GM21529 (cell line): ENCODE results near the gene RBP7.
A peak's percentile ranks its signal among the peaks of the same experiment; 100 is the strongest.
"Not testable (repeated sequence)": the region's sequence is repeated elsewhere in the genome, so short reads cannot be mapped to it uniquely, and the experiment has no call there.

Experiments
- ATAC-seq: cut with Tn5 transposase; IDR thresholded peaks from one replicate; pipeline ENCODE4 v1.9.1; 2021; ENCODE audit not compliant: unreplicated experiment

RBP7 gene

DNA sequence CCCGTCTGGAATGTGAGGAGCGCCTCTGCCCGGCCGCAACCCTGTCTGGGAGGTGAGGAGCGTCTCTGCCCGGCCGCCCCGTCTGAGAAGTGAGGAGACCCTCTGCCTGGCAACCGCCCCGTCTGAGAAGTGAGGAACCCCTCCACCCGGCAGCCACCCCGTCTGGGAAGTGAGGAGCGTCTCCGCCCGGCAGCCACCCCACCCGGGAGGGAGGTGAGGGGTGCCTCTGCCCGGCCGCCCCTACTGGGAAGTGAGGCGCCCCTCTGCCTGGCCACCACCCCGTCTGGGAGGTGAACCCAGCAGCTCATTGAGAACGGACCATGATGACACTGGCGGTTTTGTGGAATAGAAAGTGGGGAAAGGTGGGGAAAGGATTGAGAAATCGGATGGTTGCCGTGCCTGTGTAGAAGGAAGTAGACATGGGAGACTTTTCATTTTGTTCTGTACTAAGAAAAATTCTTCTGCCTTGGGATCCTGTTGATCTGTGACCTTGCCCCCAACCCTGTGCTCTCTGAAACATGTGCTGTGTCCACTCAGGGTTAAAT lies 32.0 kb downstream of the RBP7 start:
- ATAC-seq, result not testable (repeated sequence)

DNA sequence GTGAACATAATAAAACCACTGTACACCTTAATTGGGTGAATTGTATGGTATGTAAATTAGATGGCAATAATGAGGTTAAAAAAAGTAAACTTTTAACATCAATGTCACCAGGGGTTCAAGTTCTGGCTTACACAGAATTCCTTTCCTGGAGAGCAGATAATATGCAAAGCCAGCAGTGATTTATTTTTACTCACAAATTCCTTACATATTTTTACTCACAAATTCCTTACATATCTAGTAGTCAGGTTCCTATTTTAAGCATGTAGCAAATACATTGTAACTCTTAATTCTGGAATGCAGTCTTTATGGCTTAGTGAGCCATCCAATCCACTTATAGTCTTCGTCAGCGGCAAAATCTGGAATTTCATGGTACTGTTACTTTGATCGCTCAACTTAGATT lies 34.4 kb downstream of the RBP7 start:
- no peak for ATAC-seq

DNA sequence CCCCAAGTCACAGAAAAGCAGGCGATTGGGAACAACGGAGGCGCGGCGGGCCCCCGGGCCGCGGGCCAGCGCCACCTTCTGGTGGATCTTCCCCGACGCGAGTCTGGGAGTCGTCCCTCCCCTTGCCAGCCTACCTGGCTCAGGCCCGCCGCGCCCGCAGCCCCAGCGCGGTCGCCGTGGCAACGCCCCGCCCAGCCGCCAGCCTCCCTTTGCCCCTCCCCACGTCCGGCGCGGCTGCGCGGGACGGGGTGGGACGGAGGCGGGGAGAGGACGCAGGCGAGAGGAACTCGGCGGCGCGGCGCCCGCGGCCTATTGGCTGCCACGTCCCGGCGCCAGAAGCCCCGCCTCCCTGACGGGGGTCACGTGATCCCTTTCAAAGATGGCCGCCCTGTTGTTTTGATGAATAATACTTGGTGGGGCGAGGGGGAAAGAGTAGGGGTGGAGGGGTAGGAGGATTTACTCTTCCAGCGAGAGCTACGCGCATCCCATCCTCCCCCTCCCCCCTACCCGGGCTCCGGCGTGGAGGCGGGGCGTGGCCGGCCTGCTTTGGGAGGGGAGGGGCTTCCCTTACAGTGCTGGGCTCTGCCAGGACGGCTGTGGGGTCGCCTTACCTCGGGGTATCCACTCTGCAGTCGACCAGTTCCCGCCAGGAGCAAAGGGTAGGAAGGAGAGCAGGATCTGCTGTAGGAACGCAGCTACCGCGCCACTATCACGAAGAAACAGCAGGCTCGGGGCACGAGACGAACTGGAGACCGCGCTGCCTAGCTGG lies 35.7 kb downstream of the RBP7 start, which contains the start of gene UBE4B:
TSS of gene UBE4B (plus strand) at position 369 of the 769 bp plus-strand sequence. CDS start 713 bp downstream, outside the sequence.
- ATAC-seq, result peak; percentile 94

DNA sequence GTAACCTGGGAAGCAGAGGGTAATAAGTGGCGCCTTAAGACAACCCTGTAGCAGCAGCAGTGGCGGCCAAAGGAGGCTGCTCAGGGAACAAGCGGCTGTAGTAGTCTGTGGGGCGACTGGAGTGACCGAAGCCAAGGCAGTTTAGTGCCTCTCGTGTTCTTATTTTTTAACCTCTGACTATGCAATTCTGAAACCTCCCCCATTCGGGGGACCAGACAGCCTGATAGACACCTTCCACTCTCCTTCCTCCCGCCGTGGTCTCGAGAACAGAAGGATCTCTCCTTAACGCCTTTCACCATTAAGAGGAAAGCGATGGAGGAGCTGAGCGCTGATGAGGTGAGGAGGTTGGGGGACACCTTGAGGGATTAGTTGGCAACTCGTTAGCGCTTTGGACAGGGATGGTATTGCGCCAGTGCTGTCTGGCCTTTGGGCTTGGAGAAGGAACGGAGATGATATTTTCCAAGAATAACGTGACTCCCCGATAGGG lies 36.4 kb downstream of the RBP7 start:
- ATAC-seq, result peak; percentile 15

DNA sequence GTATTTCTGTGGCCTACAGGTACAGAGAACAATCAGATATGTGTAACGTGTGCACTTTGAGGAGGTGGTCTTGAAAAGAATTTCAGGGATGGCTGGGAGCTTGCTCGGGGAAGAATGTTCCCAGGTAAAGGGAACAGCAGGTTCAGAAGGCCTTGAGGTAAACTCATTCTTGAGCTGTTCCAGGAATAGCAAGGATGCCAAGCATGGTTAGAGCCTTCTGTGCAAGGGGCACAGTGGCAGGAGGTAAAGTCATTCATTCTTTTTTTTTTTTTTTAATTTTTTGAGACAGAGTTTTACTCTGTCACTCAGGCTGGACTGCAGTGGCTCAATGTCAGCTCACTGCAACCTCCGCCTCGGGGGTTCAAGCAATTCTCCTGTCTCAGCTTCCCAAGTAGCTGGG lies 45.7 kb downstream of the RBP7 start:
- ATAC-seq, result no peak

DNA sequence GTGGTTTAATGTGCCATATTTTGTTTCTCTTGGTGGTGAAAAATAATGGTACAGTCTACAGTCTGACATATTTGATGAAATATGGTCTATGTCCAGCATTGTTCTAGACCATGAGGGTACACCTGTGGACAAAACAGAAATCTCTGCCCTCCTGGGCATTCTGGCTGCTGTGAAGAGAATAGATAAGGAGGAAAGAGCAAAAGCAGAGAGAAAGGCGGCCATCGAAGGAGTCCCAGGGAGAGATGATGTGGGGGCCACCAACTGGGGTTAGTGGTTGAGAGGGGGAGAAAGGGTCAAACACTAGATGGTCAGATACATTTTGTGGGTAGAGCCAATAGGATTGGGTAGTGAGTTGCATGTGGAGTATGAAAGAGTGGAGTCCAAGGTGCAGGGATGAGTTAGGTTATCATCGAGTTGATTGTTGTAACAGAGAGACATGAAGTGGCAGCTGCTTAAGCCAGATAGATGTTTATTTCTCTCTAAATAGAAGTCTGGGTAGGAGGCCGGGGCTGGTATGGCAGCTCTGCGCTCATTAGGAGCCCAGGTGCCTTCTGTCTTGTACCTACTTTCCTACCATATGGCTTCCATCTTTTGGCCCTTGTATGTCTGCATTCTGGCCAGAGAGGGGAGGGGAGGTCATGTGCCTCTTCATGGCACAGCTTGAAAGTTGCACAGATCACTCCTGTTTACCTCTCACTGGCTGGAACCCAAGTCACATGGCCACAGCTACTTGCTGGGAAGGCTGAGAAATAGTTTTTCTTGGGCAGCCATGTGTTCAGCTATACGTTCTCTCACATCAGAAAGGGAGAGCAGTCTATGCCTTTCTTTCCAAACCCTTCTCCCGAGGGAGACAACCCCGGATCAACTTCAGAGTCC lies 48.7 kb downstream of the RBP7 start:
- no peak for ATAC-seq

DNA sequence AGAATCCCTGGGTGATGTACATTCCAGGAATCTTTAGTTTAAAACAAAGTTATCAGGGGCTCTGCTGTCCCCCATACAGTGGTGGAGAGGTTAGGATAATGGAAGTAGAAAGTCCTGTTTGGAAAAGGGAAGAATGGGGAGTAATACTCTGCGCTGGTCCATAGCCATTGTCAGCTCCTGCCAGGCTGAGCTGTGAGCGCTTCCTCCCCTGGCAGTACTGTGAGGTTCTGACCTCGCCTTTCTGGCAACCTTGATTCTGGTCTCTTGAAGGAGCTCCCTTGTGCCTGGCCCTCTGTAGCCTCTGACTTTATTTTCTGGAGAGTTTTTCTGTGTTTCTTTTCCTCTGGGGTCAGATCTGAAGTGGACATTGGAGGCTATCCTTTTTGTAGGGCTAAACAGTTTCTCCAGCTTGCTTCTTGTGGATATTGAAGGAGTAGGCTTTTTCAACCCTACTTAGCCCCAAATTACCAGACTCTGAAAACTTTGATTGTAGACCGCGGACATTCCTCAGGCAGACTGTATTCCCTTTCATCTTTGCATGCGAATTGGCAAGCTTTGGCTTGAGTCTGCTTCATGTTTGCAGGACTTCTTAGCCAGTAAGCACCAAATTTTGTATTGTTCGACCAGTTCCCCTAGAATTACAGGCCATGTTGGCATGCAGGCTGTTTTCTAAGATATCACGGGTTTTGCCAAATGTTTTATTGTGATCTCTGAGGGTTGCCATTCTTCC lies 49.5 kb downstream of the RBP7 start:
- no peak for ATAC-seq

DNA sequence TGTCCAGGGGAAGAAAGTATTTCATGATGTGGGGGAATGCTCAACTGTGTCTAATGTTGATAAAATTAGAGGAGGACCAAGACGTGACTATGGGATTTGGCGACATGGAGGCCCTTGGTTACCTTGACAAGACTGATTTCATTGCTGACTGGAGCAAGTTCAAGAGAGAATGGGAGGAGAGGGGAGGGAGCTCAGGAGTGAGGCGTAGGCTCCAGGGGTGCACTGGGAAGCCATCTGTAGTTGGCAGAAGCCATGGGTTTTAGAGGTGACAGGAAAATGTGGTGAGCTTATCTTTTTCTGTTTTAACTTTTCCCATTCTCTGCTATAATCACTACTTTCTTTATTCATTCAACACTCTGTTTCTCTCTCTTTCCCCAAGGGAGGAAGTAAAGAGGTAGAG lies 51.6 kb downstream of the RBP7 start:
- no peak for ATAC-seq

DNA sequence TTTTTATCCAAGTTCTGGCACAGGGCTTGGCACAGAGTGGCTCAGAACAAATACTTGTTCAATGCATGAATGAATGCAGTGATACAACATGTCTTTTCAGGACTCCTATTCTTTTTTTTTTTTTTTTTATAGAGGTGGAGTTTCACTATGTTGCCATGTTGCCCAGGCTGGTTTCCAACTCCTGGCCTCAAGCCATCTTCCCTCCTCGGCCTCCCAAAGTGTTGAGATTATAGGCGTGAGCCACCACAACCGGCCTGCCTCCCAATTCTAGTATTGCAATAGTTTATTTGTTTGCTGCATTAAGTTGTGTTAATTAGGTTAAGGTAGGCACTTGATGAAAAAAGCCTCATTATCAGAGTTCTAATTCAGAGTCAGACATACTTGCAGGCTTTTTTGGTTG lies 53.6 kb downstream of the RBP7 start:
- no peak for ATAC-seq

DNA sequence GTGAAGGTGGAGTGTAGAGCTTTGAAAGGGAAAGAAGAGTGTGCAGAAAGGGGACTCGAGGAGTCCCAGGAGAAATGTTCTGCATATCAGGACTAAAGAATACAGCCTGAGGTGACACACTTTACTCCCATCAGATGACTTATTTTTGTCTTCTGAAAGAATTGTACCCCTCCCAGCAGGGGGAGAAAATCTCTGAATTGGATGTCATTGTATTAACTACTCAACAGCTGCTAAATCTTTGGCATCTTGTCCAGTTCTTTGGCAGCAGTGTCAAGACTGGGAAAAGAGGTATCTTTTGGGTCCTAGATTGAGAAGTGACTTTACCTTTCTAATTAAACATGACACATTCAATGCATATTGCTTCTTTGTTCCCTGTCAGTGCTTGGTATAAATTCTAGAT lies 54.6 kb downstream of the RBP7 start:
- ATAC-seq, result no peak

DNA sequence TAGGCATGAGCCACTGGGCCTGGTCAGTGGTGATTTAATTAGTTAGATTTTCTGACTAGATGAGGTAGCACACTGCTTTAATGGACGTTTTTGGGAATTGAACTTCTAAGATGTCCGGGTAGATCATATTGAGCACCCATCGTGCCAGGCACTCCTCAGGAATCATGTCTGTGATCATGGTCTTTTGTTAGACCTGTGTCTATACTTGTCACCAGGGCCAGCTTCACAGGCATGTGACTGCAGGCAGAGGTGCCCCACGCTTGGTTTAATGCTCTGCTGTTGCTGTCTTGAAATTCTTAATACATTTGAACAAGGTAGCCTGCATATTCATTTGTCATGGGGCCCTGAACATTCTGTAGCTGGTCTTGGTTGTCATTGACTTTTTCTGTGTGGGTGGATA lies 55.3 kb downstream of the RBP7 start:
- no peak for ATAC-seq

DNA sequence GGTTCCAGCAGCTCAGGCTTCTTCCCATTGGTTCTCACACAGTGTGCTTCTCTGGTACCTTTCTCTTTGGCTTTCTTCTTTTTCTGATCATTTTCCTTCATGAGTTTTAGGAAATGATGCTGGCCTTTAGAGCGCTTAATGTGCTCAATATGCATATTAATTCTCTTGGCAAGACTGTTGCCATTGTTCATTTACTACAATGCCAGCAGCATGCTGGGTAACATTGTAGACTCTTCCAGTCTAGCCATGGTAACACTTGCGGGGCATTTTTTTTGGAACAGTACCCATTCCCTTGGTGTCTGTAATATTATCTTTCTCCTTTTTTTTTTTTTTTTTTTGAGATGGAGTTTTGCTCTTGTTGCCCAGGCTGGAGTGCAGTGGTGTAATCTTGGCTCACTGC lies 57.4 kb downstream of the RBP7 start:
- ATAC-seq, result no peak

DNA sequence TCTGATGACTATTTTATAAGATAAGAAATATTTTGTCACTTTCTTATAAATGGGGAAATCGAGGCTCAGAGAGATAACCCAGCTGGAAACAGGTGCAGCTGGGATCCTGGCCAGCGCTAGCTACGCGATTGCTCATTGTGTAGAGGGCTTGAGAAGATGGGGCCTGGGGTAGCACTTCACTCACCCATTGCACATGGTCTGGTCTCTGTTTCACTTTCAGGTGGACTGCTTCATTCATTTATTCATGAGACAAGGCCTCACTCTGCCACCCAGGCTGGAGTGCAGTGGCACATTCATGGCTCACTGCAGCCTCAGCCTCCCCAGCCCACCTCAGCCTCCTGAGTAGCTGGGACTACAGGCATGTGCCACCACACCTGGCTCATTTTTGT lies 59.6 kb downstream of the RBP7 start:
- ATAC-seq, result no peak

DNA sequence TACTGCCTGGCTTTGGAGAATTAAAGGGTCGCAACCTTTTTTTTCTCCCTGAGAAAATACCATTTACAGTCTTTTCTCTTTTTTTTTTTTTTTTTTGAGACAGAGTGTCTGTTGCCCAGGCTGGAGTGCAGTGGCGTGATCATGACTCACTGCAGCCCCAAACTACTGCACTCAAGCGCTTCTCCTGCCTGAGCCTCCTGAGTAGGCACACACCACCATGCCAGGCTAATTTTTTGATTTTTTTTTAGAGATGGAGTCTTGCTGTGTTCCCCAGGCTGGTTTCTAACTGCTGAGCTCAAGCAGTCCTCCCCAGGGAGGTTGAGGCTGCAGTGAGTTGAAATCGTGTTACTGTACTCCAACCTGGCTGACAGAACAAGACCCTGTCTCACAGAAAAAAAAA lies 60.3 kb downstream of the RBP7 start:
- no peak for ATAC-seq

DNA sequence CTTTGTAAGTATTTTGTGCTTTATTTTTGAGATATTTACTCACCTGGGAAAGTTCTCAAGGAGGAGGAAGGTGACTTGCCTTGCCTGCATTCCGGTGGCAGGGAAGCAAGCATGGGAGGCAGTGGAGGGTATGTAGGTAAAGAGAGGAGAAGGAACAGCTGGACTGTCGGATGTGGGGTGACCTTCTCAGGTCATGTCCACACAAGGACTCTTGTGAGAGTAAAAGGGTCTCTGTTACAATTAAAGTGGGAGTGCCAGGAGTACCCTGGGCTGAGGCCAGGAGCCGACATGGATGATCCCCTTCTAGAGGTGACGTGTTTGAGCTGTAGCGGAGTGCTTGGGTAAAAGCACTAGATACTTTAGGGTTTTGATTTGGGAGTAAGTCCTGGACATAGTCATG lies 60.8 kb downstream of the RBP7 start:
- no peak for ATAC-seq

DNA sequence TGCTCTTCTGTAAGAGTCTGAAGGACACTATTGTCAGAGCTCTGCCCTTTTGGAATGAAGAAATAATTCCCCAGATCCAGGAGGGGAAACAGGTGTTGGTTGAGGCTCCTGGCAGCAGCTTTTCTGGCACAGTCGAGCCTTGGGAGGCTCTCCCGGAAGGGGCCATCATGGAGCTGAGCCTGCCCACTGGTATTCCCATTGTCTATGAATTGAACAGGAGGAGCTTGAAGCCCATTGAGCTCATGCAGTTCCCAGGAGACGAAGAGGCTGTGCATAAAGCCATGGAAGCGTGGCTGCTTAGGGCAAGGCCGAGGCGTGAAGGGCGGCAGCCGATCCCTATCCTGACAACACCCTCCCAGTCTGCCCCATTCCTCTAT lies 62.3 kb downstream of the RBP7 start:
- ATAC-seq, result no peak

DNA sequence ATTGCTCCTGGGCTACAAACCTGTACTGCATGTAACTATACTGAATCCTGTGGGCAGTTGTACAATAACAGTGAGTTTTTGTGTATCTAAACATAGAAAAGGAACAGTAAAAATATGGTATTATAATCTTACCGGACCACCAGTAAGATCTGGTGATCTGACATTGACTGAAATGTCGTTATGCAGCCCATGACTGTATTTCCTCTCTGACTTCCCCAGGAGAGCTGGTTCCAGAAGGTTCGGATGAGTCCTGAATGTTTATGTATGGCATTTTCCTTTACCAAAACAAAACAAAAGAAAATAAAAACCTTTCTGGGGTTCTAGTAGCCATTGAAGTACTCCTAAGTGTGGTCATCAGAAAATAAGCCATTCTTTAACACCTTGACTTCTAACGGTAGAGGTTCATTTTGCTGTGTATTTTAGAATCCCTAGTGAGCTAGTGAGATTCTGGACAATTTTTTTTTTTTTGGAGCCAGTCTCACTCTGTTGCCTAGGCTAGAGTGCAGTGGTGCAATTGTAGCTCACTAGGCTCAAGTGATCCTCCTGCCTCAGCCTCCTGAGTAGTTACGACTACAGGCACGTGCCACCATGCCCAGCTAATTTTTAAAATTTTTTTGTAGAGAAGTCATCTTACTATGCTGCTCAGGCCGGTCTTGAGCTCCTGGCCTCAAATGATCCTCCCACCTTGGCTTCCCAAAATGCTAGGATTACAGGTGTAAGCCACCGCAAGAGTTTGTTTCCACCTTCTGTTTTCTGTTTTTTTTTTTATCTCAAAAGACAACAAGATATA lies 63.5 kb downstream of the RBP7 start:
- ATAC-seq, result no peak

DNA sequence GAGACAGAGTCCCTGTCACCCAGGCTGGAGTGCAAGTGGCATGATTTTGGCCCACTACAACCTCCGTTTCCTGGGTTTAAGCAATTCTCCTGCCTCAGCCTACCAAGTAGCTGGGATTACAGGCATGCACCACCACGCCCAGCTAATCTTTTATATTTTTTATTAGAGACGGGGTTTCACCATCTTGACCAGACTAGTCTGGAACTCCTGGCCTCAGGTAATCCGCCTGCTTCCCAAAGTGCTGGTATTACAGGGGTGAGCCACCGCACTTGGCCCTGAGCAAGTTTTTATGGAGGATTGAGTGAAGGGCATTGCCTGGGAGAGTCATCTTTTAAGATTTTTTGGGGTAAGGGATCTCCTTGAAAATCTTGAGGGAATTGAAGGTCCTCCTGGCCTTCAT lies 64.2 kb downstream of the RBP7 start:
- ATAC-seq, result no peak

DNA sequence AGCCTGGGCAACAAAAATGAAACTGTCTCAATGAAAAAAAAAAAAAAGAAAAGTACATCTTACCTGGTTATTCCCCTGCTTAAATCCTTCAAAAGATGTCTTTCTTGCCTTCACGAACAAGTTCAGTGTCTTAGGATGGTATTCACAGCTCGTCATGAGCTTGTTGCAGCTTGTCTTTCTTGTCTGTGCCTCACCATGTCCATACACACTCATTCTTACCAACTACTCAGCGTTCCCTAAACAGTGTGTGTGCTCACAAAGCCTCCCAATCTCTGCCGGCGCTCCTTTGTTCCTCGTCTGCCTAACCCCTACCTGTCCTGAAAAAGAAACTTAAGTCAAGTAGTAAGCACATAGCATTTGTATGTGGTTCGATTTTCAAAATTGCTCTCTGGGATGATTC lies 66.8 kb downstream of the RBP7 start:
- no peak for ATAC-seq
